Fibroblast of pulmonary artery (primary cell): Measurements from ENCODE around the gene ISYNA1.

Experiments
- DNase-seq: peaks from one replicate; pipeline ENCODE4 v3.0.0-alpha.2; 2010; ENCODE audit warnings: low read depth
- H3K4me3 ChIP-seq: replicated peaks from 2 replicates; pipeline ENCODE4 v1.5.1; 2011; ENCODE audit warnings: low read depth, mild to moderate bottlenecking, control low read depth, low read length, moderate library complexity
- CTCF ChIP-seq: IDR thresholded peaks from 2 replicates; pipeline ENCODE4 v1.5.1; 2011; ENCODE audit warnings: mild to moderate bottlenecking, control low read depth, low read length, inconsistent platforms; ENCODE audit errors: missing control alignments

Gene ISYNA1

GRCh38 chr19:18421371-18421959, 16.5 kb downstream of the ISYNA1 start:
- no peak for TF ChIP-seq CTCF
- peak overlapping the region; percentile 75 for H3K4me3 ChIP-seq
- DNase-seq = no peak

- no peak for DNase-seq
- H3K4me3 ChIP-seq = peak overlapping the region; percentile 75
- TF ChIP-seq CTCF = no peak
These were observed 17.0 kb downstream of the ISYNA1 start for GRCh38 chr19:18420930-18421329.

GRCh38 chr19:18419699-18420460, 18.1 kb downstream of the ISYNA1 start:
- DNase-seq = no peak
- H3K4me3 ChIP-seq = peak overlapping the region; percentile 75
- no peak for TF ChIP-seq CTCF

- DNase-seq = peak; percentile 81
These were observed 18.7 kb downstream of the ISYNA1 start, which contains the start of gene SSBP4 for GRCh38 chr19:18419195-18419698. TSS of gene SSBP4 (plus strand) at chr19:18419398. CDS start at chr19:18419649, 251 bp downstream.

GRCh38 chr19:18418483-18419194, 19.3 kb downstream of the ISYNA1 start:
- peak overlapping the region; percentile 32 for H3K4me3 ChIP-seq
- TF ChIP-seq CTCF = no peak
- DNase-seq = no peak

More at GRCh38 chr19:18419195-18419698, 18.7 kb downstream of the ISYNA1 start, which contains the start of gene SSBP4:
- H3K4me3 ChIP-seq = peak within 1 kb of the TSS; percentile 75
- TF ChIP-seq CTCF = no peak

GRCh38 chr19:18418029-18418482, 19.9 kb downstream of the ISYNA1 start:
- TF ChIP-seq CTCF = no peak
- no peak overlapping the region for H3K4me3 ChIP-seq
- no peak for DNase-seq
